Measurements from ENCODE around the gene CCDC7.
"Not testable (repeated sequence)": the region's sequence is repeated elsewhere in the genome, so short reads cannot be mapped to it uniquely, and the experiment has no call there.

GRCh38 chr10:32754900-32755299 is 309.0 kb downstream of the CCDC7 start:
- TF ChIP-seq EZH2 (IDR thresholded peaks at IDR 0.05; ENCODE audit: insufficient read depth, poor library complexity, severe bottlenecking); EZH2phosphoT487 (IDR thresholded peaks at IDR 0.05; ENCODE audit: insufficient read depth, low read depth): not testable (repeated sequence)

All from GM23248 (cell line).